GM12878 (cell line): ENCODE results near the gene CDC37. TPM values are rescaled to one million over a fixed set of nuclear protein-coding genes. Genes with fewer than 3 reads are reported as not detected.

ENCODE experiments used
- ATAC-seq: fragments of 200-7000 bp; cut with Tn5 transposase; 3 replicates; pipeline ENCODE4 v1.9.1; 2020; ENCODE audit warnings: mild to moderate bottlenecking, moderate library complexity
- BruUV-seq: library from RNA; stranded (reverse); fragments of 400-500 nt; replicated peaks from 2 replicates; lab custom pipeline; 2021; lab: Mats Ljungman, UMichigan
- CTCF ChIA-PET: fragments of 300-600 bp; sonication (Branson Sonifier 250); formaldehyde crosslinking; extraction: SDS; loops from one replicate; lab custom pipeline; 2021; ENCODE audit warnings: inconsistent platforms; lab: Yijun Ruan, JAX
- POLR2A ChIA-PET: fragments of 350-600 bp; formaldehyde crosslinking; extraction: SDS; loops from one replicate; lab custom pipeline; 2021; ENCODE audit warnings: inconsistent platforms; lab: Charles Lee
- RAD21 ChIA-PET: fragments of 300-600 bp; sonication (Branson Sonifier 250); formaldehyde crosslinking; loops from one replicate; lab custom pipeline; 2023; ENCODE audit warnings: antibody characterized with exemption; ENCODE audit not compliant: unreplicated experiment; lab: Charles Lee
- SMC1A ChIA-PET: fragments of 300-600 bp; sonication (Branson Sonifier 250); formaldehyde crosslinking; loops from one replicate; lab custom pipeline; 2023; ENCODE audit not compliant: unreplicated experiment, uncharacterized antibody; lab: Charles Lee
- DNase-seq: peaks from one replicate; pipeline ENCODE4 v3.0.0-alpha.2; 2011; ENCODE audit warnings: low read depth, low spot score
- FAIRE-seq: peaks from 3 replicates; lab custom pipeline; 2011; peaks lifted over from hg19 to GRCh38; lab: Jason Lieb, UNC
- H2AFZ ChIP-seq: 2 replicates; pipeline ENCODE4 v1.6.0; 2011; ENCODE audit warnings: low read depth, low read length, control low read depth; ENCODE audit not compliant: control insufficient read depth
- H3K27ac ChIP-seq: 2 replicates; pipeline ENCODE4 v1.5.1; 2011; ENCODE audit warnings: control low read depth; ENCODE audit not compliant: control insufficient read depth, insufficient read depth
- H3K27me3 ChIP-seq, 2 experiments: replicated peaks in 1 of 2; 2 replicates each; pipeline versions ENCODE4 v1.6.0 to v1.6.1; 2011; ENCODE audit warnings: low read length in 1 of 2; ENCODE audit not compliant: control insufficient read depth in 2 of 2, insufficient read depth in 2 of 2
- H3K36me3 ChIP-seq, 2 experiments: 2 replicates each; pipeline ENCODE4 v1.5.1; 2011; ENCODE audit warnings: low read length in 1 of 2; ENCODE audit not compliant: control insufficient read depth in 2 of 2, insufficient read depth in 2 of 2
- H3K4me1 ChIP-seq: 2 replicates; pipeline ENCODE4 v1.6.1; 2011; ENCODE audit warnings: mild to moderate bottlenecking, low read length, moderate library complexity, mixed read lengths; ENCODE audit not compliant: control insufficient read depth, insufficient read depth
- H3K4me2 ChIP-seq: 2 replicates; pipeline ENCODE4 v1.6.0; 2011; ENCODE audit warnings: control low read depth; ENCODE audit not compliant: control insufficient read depth, insufficient read depth
- H3K4me3 ChIP-seq: fragments of 200-600 bp; sonication (generic); 2 replicates; pipeline ENCODE4 v1.5.1; 2016
- H3K79me2 ChIP-seq: 2 replicates; pipeline ENCODE4 v1.6.0; 2011; ENCODE audit warnings: low read length; ENCODE audit not compliant: control insufficient read depth, insufficient read depth
- H3K9ac ChIP-seq: 2 replicates; pipeline ENCODE4 v1.8.0; 2011; ENCODE audit warnings: low read length, control low read depth, mixed read lengths; ENCODE audit not compliant: control insufficient read depth, insufficient read depth
- H3K9me3 ChIP-seq: replicated peaks from 3 replicates; pipeline ENCODE4 v1.5.1; 2011; ENCODE audit warnings: mild to moderate bottlenecking, low read length; ENCODE audit not compliant: control insufficient read depth, insufficient read depth
- H4K20me1 ChIP-seq: 2 replicates; pipeline ENCODE4 v1.6.0; 2011; ENCODE audit not compliant: control insufficient read depth, insufficient read depth
- BMI1 ChIP-seq: fragments of 450-650 bp; IDR thresholded peaks from 2 replicates; pipeline ENCODE4 v1.6.1; 2016; ENCODE audit warnings: mild to moderate bottlenecking, moderate library complexity, borderline replicate concordance
- EP300 ChIP-seq, 2 experiments: fragments of 150-350 bp in 1 of 2; IDR thresholded peaks; 2 replicates each; pipeline ENCODE4 v1.6.1; 2011 to 2012; ENCODE audit warnings: low read depth in 2 of 2, low read length in 2 of 2, borderline replicate concordance in 1 of 2, improper control_type of control experiment in 1 of 2, inconsistent platforms in 1 of 2; ENCODE audit not compliant: control insufficient read depth in 1 of 2
- POU2F2 ChIP-seq: IDR thresholded peaks from 3 replicates; pipeline ENCODE4 v1.6.1; 2011; ENCODE audit warnings: low read depth, mild to moderate bottlenecking, low read length, borderline replicate concordance
- SMAD5 ChIP-seq: IDR thresholded peaks from 2 replicates; pipeline ENCODE4 v1.6.1; 2016; ENCODE audit warnings: antibody characterized with exemption, low read depth
- STAT3 ChIP-seq: IDR thresholded peaks from 2 replicates; pipeline ENCODE4 v1.6.1; 2011; ENCODE audit warnings: low read depth, low read length, improper control_type of control experiment
- TAF1 ChIP-seq: IDR thresholded peaks from 2 replicates; pipeline ENCODE4 v1.6.1; 2011; ENCODE audit warnings: mild to moderate bottlenecking, low read depth, low read length, borderline replicate concordance
- TCF7 ChIP-seq: IDR thresholded peaks from 2 replicates; pipeline ENCODE4 v1.6.1; 2014; ENCODE audit warnings: antibody characterized with exemption, borderline replicate concordance
- ZNF622 ChIP-seq: fragments of 450-650 bp; IDR thresholded peaks from 2 replicates; pipeline ENCODE4 v1.6.1; 2017; ENCODE audit warnings: mild to moderate bottlenecking, inconsistent platforms
- WGBS: methylation state at CpG from one replicate; pipeline ENCODE4 v1.1.6; 2016; ENCODE audit warnings: low lambda C conversion rate; ENCODE audit not compliant: insufficient replicate concordance, insufficient coverage; ENCODE audit errors: missing lambda C conversion rate; 5-methylcytosine and 5-hydroxymethylcytosine counted together
- in situ Hi-C: fragments of 300-500 bp; cut with MboI; formaldehyde crosslinking; loops from 9 replicates; pipeline ENCODE4 v1.14.3; 2018; ENCODE audit warnings: mixed read lengths
- intact Hi-C: fragments of 100-400 bp; cut with micrococcal nuclease; formaldehyde crosslinking; loops from one replicate; pipeline ENCODE4 v1.14.2; 2022; ENCODE audit not compliant: unreplicated experiment
- polyA plus RNA-seq, 11 experiments: library from polyadenylated mRNA; depleted of rRNA in 4 of 11; unstranded in 6 of 11; stranded (reverse) in 5 of 11; fragments of >200 nt; fragmentation: Nextera tagmentation in 4 of 11; fragmentation: Illumina TruSeq in 1 of 11; extraction: Ambion mirVana in 4 of 11; extraction: Trizol in 1 of 11; gene quantifications; 1 replicate in 1 of 11; 2 replicates in 10 of 11; pipeline versions ENCODE4 v1.2.1 to v1.2.3, GENCODE V29; 2011 to 2016; ENCODE audit warnings: inconsistent platforms in 2 of 11, missing spikeins in 2 of 11, low read depth in 1 of 11
- total RNA-seq, 4 experiments: library from RNA; depleted of rRNA in 3 of 4; stranded (reverse); fragments of >200 nt in 3 of 4; fragmentation: Illumina TruSeq in 1 of 4; extraction: Trizol in 1 of 4; gene quantifications; 2 replicates each; pipeline versions ENCODE4 v1.2.1 to v1.2.3, GENCODE V29; 2013 to 2021
- TF ChIP-seq, protein P1 (sequence below): fragments of 450-650 bp; IDR thresholded peaks from 2 replicates; pipeline ENCODE4 v1.6.1; 2017; ENCODE audit warnings: mild to moderate bottlenecking, moderate library complexity

Gene CDC37
- total and polyA plus RNA-seq, 10 of the 15 experiments (the other 5 are each of a cell fraction or from before 2014, with no cell fraction given), result 4.7 to 265 (median 176) TPM

DNA sequence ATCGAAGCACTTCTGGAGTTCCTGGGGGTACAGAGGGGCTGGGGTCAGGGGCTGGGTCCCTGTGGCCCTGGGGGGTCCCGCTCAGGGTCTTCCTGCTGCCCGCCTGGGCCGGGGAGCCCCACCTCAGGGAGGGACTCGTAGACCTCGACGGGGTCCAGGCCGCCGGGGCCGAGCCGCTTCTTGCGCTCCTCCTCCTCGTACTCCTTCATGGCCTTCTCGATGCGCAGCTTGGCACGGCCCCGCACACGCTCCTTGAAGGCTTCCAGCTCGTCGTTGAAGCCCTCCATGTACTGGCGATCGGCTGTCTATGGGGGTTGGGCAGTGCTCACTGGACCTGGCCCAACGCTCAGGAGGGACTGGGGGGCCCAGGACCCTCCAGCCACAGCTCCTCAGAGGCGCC lies 10.2 kb downstream of the CDC37 start:
- DNase-seq, result no peak

More for the DNA sequence above, 10.2 kb downstream of the CDC37 start:
- Histone ChIP-seq H4K20me1 (no peaks in the 10 kb centered on the region), H3K4me1 (no peaks in the 10 kb centered on the region), H3K36me3 (peaks cover 5 to 28% of the 10 kb centered on the region in 2 experiments; a peak in 3 of 4 replicates), H3K9me3 (no peaks in the 10 kb centered on the region), H3K4me3 (no peak overlapping the region), H2AFZ (no peak overlapping the region), H3K27me3 (no peaks in the 10 kb centered on the region), H3K9ac (no peak overlapping the region), H3K4me2 (no peak overlapping the region), H3K79me2 (peaks cover 5% of the 10 kb centered on the region), H3K27ac (no peak overlapping the region)
- FAIRE-seq (no peak), ATAC-seq (no peak)
- ChIA-PET SMC1A (interaction anchor here (1.0 to 3.2 kb wide), 4 partner anchors 8 to 135 kb away, joined by 3 to 35 read pairs (median 10); partner anchors contain the start of gene ICAM1), CTCF (interaction anchor here (1.1 to 4.9 kb wide), 3 partner anchors 35 to 134 kb away, joined by 3 to 89 read pairs (median 89); partner anchors contain the start of gene ICAM1), POLR2A (interaction anchor here (0.9 kb wide), 1 partner anchor 13 kb away, joined by 3 read pairs; the partner anchor contains the start of gene TYK2), RAD21 (interaction anchor here (1.0 to 4.1 kb wide), 3 partner anchors 123 to 134 kb away, joined by 4 to 49 read pairs (median 40); partner anchors contain the start of gene ICAM1)
- in situ Hi-C loops (no loop called here), intact Hi-C loops (no loop called here)
- TF ChIP-seq ZNF622 (no peak), SMAD5 (no peak), BMI1 (no peak), STAT3 (no peak), TCF7 (no peak), EP300 (IDR thresholded peaks at IDR 0.05; ENCODE audit: borderline replicate concordance in 1 of 2, control insufficient read depth in 1 of 2, low read depth in 2 of 2, low read length in 2 of 2) (no peak), TAF1 (no peak), POU2F2 (no peak)
- TF ChIP-seq, protein P1, sequence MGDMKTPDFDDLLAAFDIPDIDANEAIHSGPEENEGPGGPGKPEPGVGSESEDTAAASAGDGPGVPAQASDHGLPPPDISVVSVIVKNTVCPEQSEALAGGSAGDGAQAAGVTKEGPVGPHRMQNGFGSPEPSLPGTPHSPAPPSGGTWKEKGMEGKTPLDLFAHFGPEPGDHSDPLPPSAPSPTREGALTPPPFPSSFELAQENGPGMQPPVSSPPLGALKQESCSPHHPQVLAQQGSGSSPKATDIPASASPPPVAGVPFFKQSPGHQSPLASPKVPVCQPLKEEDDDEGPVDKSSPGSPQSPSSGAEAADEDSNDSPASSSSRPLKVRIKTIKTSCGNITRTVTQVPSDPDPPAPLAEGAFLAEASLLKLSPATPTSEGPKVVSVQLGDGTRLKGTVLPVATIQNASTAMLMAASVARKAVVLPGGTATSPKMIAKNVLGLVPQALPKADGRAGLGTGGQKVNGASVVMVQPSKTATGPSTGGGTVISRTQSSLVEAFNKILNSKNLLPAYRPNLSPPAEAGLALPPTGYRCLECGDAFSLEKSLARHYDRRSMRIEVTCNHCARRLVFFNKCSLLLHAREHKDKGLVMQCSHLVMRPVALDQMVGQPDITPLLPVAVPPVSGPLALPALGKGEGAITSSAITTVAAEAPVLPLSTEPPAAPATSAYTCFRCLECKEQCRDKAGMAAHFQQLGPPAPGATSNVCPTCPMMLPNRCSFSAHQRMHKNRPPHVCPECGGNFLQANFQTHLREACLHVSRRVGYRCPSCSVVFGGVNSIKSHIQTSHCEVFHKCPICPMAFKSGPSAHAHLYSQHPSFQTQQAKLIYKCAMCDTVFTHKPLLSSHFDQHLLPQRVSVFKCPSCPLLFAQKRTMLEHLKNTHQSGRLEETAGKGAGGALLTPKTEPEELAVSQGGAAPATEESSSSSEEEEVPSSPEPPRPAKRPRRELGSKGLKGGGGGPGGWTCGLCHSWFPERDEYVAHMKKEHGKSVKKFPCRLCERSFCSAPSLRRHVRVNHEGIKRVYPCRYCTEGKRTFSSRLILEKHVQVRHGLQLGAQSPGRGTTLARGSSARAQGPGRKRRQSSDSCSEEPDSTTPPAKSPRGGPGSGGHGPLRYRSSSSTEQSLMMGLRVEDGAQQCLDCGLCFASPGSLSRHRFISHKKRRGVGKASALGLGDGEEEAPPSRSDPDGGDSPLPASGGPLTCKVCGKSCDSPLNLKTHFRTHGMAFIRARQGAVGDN, result no peak
- no TSS peak for BruUV-seq
- WGBS, result 97% methylated on average over 20 of the region's 24 CpGs
